ENCODE data around the gene ASPRV1. TPM values are rescaled to one million over a fixed set of nuclear protein-coding genes. Genes with fewer than 3 reads are reported as not detected.

ASPRV1 gene
- total RNA-seq, 1 experiment from 2014 or later: 1.3 TPM

DNA sequence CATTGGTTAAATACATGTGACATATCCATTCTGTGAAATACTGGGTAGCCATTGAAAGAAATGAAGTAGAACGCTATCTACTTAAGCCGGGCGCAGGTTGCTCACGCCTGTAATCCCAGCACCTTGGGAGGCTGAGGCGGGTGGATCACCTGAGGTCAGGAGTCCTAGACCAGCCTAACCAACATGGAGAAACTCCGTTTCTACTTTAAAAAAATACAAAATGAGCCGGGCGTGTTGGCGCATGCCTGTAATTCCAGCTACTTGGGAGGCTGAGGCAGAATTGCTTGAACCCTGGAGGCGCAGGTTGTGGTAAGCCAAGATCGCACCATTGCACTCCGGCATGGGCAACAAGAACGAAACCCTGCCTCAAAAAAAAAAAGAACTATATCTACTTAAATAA lies 45.7 kb upstream of the ASPRV1 start:
- TF ChIP-seq NFE2L1 (CRISPR knock-in tag; IDR thresholded peaks at IDR 0.05) (no peak), AR (CRISPR knock-in tag; IDR thresholded peaks at IDR 0.05) (no peak), ATF3 (CRISPR knock-in tag; conservative IDR thresholded peaks at IDR 0.05) (no peak), IRF1 (CRISPR knock-in tag; IDR thresholded peaks at IDR 0.05) (no peak), ZMAT4 (CRISPR knock-in tag; IDR thresholded peaks at IDR 0.05) (no peak)
- TF ChIP-seq, protein P1, sequence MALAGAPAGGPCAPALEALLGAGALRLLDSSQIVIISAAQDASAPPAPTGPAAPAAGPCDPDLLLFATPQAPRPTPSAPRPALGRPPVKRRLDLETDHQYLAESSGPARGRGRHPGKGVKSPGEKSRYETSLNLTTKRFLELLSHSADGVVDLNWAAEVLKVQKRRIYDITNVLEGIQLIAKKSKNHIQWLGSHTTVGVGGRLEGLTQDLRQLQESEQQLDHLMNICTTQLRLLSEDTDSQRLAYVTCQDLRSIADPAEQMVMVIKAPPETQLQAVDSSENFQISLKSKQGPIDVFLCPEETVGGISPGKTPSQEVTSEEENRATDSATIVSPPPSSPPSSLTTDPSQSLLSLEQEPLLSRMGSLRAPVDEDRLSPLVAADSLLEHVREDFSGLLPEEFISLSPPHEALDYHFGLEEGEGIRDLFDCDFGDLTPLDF (CRISPR knock-in tag; IDR thresholded peaks at IDR 0.05): no peak
- TF ChIP-seq, protein P2, sequence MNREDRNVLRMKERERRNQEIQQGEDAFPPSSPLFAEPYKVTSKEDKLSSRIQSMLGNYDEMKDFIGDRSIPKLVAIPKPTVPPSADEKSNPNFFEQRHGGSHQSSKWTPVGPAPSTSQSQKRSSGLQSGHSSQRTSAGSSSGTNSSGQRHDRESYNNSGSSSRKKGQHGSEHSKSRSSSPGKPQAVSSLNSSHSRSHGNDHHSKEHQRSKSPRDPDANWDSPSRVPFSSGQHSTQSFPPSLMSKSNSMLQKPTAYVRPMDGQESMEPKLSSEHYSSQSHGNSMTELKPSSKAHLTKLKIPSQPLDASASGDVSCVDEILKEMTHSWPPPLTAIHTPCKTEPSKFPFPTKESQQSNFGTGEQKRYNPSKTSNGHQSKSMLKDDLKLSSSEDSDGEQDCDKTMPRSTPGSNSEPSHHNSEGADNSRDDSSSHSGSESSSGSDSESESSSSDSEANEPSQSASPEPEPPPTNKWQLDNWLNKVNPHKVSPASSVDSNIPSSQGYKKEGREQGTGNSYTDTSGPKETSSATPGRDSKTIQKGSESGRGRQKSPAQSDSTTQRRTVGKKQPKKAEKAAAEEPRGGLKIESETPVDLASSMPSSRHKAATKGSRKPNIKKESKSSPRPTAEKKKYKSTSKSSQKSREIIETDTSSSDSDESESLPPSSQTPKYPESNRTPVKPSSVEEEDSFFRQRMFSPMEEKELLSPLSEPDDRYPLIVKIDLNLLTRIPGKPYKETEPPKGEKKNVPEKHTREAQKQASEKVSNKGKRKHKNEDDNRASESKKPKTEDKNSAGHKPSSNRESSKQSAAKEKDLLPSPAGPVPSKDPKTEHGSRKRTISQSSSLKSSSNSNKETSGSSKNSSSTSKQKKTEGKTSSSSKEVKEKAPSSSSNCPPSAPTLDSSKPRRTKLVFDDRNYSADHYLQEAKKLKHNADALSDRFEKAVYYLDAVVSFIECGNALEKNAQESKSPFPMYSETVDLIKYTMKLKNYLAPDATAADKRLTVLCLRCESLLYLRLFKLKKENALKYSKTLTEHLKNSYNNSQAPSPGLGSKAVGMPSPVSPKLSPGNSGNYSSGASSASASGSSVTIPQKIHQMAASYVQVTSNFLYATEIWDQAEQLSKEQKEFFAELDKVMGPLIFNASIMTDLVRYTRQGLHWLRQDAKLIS (CRISPR knock-in tag; IDR thresholded peaks at IDR 0.05; ENCODE audit: borderline replicate concordance): no peak
- no peak for ATAC-seq
- Mint-ChIP-seq H3K4me3 (no peak overlapping the region), H3K4me1 (peaks cover 22% of the 10 kb centered on the region), H3K9me3 (no peaks in the 10 kb centered on the region), H3K27me3 (ENCODE audit: low read depth) (no peaks in the 10 kb centered on the region), H3K36me3 (no peaks in the 10 kb centered on the region), H3K27ac (no peak overlapping the region)
- CTCF ChIA-PET: interaction anchor here (2.2 kb wide), 1 partner anchor 64 kb away, joined by 6 read pairs; no protein-coding TSS in a partner anchor
- DNase-seq (ENCODE audit: low spot score): no peak
- POLR2A ChIA-PET: no interaction called here

DNA sequence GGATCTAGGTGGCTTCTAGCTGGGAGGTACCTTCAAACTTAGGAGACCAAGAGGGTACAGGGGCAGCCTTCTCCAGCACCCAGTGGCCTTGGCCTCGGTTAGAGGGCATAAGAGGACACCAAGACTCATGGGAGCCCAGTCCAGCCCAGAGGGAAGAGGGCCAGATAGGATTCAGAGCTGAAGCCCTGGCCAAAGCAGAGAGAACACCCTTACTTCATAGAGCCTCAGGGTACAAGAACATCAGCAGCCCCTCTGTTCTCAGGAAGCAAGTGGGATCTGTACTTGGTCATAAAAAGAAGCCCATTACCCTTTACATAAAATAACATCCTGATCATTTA lies 45.0 kb upstream of the ASPRV1 start:
- POLR2A ChIA-PET: no interaction called here
- H3K4me1 Mint-ChIP-seq: peaks cover 23% of the 10 kb centered on the region
- H3K4me3 Mint-ChIP-seq: no peak overlapping the region
- H3K36me3 Mint-ChIP-seq: no peaks in the 10 kb centered on the region
- DNase-seq (ENCODE audit: low spot score): no peak
- no peak for ATAC-seq
- no peaks in the 10 kb centered on the region for H3K9me3 Mint-ChIP-seq
- H3K27ac Mint-ChIP-seq: no peak overlapping the region
- no peaks in the 10 kb centered on the region for H3K27me3 Mint-ChIP-seq (ENCODE audit: low read depth)
- CTCF ChIA-PET: interaction anchor here (1.3 to 2.2 kb wide), 3 partner anchors 42 to 93 kb away, joined by 3 to 6 read pairs (median 5); no protein-coding TSS in a partner anchor
- no peak for TF ChIP-seq FOXP4 (CRISPR knock-in tag; IDR thresholded peaks at IDR 0.05)
- no peak for TF ChIP-seq RORB (CRISPR knock-in tag; IDR thresholded peaks at IDR 0.05)
- TF ChIP-seq JUN (CRISPR knock-in tag; IDR thresholded peaks at IDR 0.05): no peak
- no peak for TF ChIP-seq ZNF396 (CRISPR knock-in tag; IDR thresholded peaks at IDR 0.05; ENCODE audit: borderline replicate concordance)
- TF ChIP-seq, protein P3, sequence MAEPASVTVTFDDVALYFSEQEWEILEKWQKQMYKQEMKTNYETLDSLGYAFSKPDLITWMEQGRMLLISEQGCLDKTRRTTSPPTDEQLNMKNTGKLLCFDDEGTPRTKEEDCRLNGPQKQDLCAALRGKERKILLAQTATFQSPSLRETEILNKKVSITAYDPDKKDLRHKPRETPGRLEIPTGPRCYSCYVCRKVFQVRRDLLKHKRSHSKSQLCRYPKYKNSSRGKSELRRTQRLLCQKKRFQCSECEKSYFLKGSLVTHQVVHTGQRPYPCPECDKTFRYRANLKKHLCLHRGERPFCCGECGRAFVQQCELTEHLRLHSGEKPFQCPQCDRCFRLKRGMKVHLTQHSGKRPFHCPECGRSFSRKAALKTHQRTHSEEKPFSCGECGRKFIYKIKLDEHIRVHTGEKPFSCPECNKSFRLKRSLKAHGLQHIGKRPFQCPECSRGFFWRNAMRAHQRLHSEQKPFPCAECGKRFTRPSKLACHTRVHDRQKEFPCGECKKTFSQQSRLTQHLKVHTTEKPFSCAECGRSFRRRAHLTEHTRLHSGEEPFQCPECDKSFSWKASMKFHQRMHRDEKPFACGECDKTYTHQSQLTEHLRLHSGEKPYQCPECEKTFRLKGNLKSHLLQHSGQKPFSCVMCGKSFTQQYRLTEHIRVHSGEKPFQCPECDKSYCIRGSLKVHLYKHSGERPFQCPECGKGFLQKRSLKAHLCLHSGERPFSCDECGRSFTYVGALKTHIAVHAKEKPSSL (CRISPR knock-in tag; conservative IDR thresholded peaks at IDR 0.05): no peak
- TF ChIP-seq ATF1 (CRISPR knock-in tag; IDR thresholded peaks at IDR 0.05): no peak
- no peak for TF ChIP-seq SP1 (CRISPR knock-in tag; conservative IDR thresholded peaks at IDR 0.05)
- TF ChIP-seq, protein P4, sequence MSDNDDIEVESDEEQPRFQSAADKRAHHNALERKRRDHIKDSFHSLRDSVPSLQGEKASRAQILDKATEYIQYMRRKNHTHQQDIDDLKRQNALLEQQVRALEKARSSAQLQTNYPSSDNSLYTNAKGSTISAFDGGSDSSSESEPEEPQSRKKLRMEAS (CRISPR knock-in tag; IDR thresholded peaks at IDR 0.05): no peak
- TF ChIP-seq, protein P5, sequence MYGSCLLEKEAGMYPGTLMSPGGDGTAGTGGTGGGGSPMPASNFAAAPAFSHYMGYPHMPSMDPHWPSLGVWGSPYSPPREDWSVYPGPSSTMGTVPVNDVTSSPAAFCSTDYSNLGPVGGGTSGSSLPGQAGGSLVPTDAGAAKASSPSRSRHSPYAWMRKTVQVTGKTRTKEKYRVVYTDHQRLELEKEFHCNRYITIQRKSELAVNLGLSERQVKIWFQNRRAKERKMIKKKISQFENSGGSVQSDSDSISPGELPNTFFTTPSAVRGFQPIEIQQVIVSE (CRISPR knock-in tag; IDR thresholded peaks at IDR 0.05; ENCODE audit: borderline replicate concordance): no peak
- TF ChIP-seq ZNF671 (CRISPR knock-in tag; IDR thresholded peaks at IDR 0.05): no peak
- no peak for TF ChIP-seq NFYB (CRISPR knock-in tag; conservative IDR thresholded peaks at IDR 0.05; ENCODE audit: low read depth)
- no peak for TF ChIP-seq EMX1 (CRISPR knock-in tag; IDR thresholded peaks at IDR 0.05)
- no peak for TF ChIP-seq ZNF317 (CRISPR knock-in tag; IDR thresholded peaks at IDR 0.05; ENCODE audit: borderline replicate concordance, low read depth)
